ENCODE data around the gene PPP1R13B. TPM values are rescaled to one million over a fixed set of nuclear protein-coding genes. Genes with fewer than 3 reads are reported as not detected.

The PPP1R13B gene
- total RNA-seq, 1 experiment from 2014 or later, result 10.3 TPM

DNA sequence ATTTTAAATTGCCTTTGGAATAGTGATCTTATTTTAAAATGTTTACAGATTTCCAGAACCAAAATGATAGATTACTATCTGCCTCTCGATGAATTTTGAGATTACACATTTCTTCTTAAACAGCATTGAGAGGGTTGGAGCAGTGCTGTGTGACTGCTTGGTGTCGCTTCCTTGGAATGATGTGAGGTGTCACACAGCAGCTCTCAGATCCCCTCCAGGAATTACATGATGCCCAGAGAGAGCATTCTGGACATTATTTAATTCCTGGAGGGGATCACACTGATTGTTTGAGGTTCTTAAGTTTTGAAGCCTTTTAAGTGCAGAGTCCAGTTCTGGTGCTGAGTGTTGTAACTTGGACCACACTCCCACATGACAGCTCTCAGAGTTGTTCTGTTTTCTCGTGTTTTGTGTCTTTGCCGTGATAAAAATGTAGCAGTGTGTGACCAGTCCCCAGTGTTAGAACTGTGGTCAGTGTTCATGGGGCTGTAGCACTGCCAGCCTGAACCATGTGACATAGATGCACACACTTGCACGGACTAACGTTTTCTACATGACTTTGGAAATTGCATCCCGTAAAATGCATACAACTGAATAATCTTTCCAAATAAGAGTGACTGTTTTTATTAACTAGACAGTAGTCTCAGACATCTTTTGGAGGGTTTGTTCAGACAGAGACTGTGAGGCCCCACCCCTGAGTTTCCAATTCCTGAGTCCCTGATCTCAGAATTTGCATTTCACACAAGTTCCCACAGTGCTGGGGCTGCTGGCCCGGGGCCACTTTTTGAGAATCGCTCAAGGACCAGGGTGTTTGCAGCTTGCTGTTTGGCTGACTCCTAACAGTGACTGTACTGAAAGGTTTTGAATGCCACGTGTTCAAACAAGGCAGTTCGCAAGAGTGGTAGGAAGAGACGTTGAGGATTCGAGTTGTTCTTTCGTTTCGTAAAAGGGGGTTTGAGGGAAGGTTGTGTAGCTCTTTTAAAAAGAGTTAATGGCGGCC is 158.2 kb downstream of the PPP1R13B start:
- Mint-ChIP-seq H3K27me3 (ENCODE audit: low read depth) (no peaks in the 10 kb centered on the region), H3K27ac (peak overlapping the region; percentile 89), H3K36me3 (peaks cover 35% of the 10 kb centered on the region), H3K4me1 (no peaks in the 10 kb centered on the region; the same call in 1 of the 2 replicates), H3K9me3 (no peaks in the 10 kb centered on the region), H3K4me3 (no peak overlapping the region)
- TF ChIP-seq, protein P1, sequence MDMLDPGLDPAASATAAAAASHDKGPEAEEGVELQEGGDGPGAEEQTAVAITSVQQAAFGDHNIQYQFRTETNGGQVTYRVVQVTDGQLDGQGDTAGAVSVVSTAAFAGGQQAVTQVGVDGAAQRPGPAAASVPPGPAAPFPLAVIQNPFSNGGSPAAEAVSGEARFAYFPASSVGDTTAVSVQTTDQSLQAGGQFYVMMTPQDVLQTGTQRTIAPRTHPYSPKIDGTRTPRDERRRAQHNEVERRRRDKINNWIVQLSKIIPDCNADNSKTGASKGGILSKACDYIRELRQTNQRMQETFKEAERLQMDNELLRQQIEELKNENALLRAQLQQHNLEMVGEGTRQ (CRISPR knock-in tag; IDR thresholded peaks at IDR 0.05), result no peak
- ChIA-PET CTCF (interaction anchor here (0.7 kb wide), 1 partner anchor 704 kb away, joined by 3 read pairs; no protein-coding TSS in a partner anchor), POLR2A (interaction anchor here (0.7 to 1.0 kb wide), 2 partner anchors 17 to 27 kb away, joined by 3 read pairs; partner anchors contain the start of gene ZFYVE21)
- ATAC-seq (no peak), DNase-seq (ENCODE audit: low spot score) (no peak)

DNA sequence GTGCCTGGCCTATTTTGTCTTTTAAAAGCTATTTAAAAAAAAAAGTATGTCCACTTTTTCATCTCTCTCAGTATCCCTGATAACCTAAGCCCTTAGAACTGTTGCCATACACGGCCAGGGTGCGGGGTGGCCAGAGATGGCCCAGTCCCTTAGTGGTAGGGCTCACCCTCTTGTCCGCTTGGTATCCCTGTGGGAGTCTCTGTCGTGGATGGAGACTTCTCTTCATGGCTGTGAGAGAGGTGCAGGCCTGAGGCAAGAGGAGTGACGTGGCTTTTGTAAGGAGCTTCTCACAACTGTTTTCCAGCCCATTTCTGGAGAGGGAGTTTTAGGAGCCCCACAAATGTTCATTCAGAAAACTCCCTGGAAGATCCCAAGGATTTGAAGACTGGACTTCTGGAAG is 158.9 kb downstream of the PPP1R13B start:
- no peaks in the 10 kb centered on the region; the same call in 1 of the 2 replicates for H3K4me1 Mint-ChIP-seq

GRCh38 chr14:103687712-103688111 is 159.7 kb downstream of the PPP1R13B start:
- POLR2A ChIA-PET, result interaction anchor here (1.0 kb wide), 1 partner anchor 28 kb away, joined by 3 read pairs; the partner anchor contains the start of gene ZFYVE21
- Mint-ChIP-seq H3K9me3 (no peaks in the 10 kb centered on the region), H3K4me3 (no peak overlapping the region), H3K36me3 (peaks cover 41% of the 10 kb centered on the region), H3K27me3 (ENCODE audit: low read depth) (no peaks in the 10 kb centered on the region), H3K27ac (no peak overlapping the region), H3K4me1 (no peaks in the 10 kb centered on the region; the same call in 1 of the 2 replicates)
- DNase-seq (ENCODE audit: low spot score), result no peak
- CTCF ChIA-PET, result no interaction called here
- no peak for ATAC-seq
- no peak for TF ChIP-seq NR2C2 (CRISPR knock-in tag; IDR thresholded peaks at IDR 0.05)
- no peak for TF ChIP-seq ZBTB43 (CRISPR knock-in tag; IDR thresholded peaks at IDR 0.05)
- TF ChIP-seq, protein P2, sequence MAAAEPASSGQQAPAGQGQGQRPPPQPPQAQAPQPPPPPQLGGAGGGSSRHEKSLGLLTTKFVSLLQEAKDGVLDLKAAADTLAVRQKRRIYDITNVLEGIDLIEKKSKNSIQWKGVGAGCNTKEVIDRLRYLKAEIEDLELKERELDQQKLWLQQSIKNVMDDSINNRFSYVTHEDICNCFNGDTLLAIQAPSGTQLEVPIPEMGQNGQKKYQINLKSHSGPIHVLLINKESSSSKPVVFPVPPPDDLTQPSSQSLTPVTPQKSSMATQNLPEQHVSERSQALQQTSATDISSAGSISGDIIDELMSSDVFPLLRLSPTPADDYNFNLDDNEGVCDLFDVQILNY (CRISPR knock-in tag; IDR thresholded peaks at IDR 0.05), result no peak

More for the DNA sequence above, 158.9 kb downstream of the PPP1R13B start:
- POLR2A ChIA-PET, result interaction anchor here (1.0 kb wide), 1 partner anchor 28 kb away, joined by 3 read pairs; the partner anchor contains the start of gene ZFYVE21
- ATAC-seq (no peak), DNase-seq (ENCODE audit: low spot score) (no peak)
- H3K27ac Mint-ChIP-seq, result 0 out of 2 replicates have a peak overlapping the region, but pooled peaks have one; percentile 89
- CTCF ChIA-PET, result no interaction called here
- no peak for TF ChIP-seq CBFB (CRISPR knock-in tag; IDR thresholded peaks at IDR 0.05; ENCODE audit: low read depth)
- H3K4me3 Mint-ChIP-seq, result no peak overlapping the region
- no peaks in the 10 kb centered on the region for H3K9me3 Mint-ChIP-seq
- peaks cover 34% of the 10 kb centered on the region for H3K36me3 Mint-ChIP-seq
- no peaks in the 10 kb centered on the region for H3K27me3 Mint-ChIP-seq (ENCODE audit: low read depth)

DNA sequence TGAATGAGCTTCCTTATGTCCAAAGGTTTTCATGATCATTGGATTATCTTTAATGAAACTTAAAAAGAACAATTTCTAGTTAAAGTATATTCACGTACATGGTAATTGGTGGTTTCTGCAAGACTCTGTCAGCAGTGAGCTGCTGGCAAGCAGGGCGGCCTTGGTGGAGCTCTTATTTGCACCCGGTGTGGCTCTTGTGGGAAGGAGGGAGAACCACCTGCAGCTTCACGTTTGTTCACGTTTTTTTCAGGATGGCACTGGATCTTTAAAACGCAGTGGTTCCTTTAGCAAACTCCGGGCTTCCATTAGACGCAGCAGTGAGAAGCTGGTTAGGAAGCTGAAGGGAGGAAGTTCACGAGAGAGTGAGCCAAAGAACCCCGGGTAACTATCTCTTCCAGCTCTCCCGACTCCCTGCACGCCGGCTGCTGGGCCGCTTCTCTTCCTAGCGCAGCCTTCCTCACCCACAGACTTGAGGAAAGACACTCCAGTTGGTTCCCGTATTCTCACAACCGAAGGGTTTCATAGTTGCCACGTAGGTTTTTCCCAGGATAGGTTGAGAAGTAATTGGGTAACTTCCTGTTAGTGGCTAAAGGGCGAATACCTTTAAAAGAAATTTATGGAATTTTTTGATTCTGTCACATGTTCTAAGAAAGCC is 160.4 kb downstream of the PPP1R13B start:
- Mint-ChIP-seq H3K4me3 (no peak overlapping the region), H3K36me3 (peaks cover 42% of the 10 kb centered on the region), H3K27ac (peak overlapping the region; percentile 49; the same call in 1 of the 2 replicates), H3K9me3 (no peaks in the 10 kb centered on the region), H3K27me3 (ENCODE audit: low read depth) (no peaks in the 10 kb centered on the region), H3K4me1 (no peaks in the 10 kb centered on the region; the same call in 1 of the 2 replicates)
- CTCF ChIA-PET, result no interaction called here
- DNase-seq (ENCODE audit: low spot score) (no peak), ATAC-seq (no peak)
- POLR2A ChIA-PET, result no interaction called here
- no peak for TF ChIP-seq ZNF423 (CRISPR knock-in tag; IDR thresholded peaks at IDR 0.05)
- TF ChIP-seq, protein P1 (CRISPR knock-in tag; IDR thresholded peaks at IDR 0.05), result no peak
- no peak for TF ChIP-seq ZBTB21 (CRISPR knock-in tag; IDR thresholded peaks at IDR 0.05; ENCODE audit: borderline replicate concordance)
- no peak for TF ChIP-seq ATF3 (CRISPR knock-in tag; conservative IDR thresholded peaks at IDR 0.05)
- TF ChIP-seq TP53 (CRISPR knock-in tag; IDR thresholded peaks at IDR 0.05), result no peak
- TF ChIP-seq ZBTB43 (CRISPR knock-in tag; IDR thresholded peaks at IDR 0.05), result no peak
- no peak for TF ChIP-seq NFATC4 (CRISPR knock-in tag; IDR thresholded peaks at IDR 0.05)
- no peak for TF ChIP-seq AFF4 (CRISPR knock-in tag; IDR thresholded peaks at IDR 0.05; ENCODE audit: borderline replicate concordance)
- no peak for TF ChIP-seq NFE2L1 (CRISPR knock-in tag; IDR thresholded peaks at IDR 0.05)
- TF ChIP-seq GTF2I (CRISPR knock-in tag; conservative IDR thresholded peaks at IDR 0.05), result no peak

Data from WTC11 (cell line).